CD4-positive, alpha-beta T cell treated with Interleukin-6 at 100 ng/mL for 8 hours (primary cell): Measurements from ENCODE around the gene C19orf44.
A peak's percentile ranks its signal among the peaks of the same experiment; 100 is the strongest.
"Not testable (repeated sequence)": the region's sequence is repeated elsewhere in the genome, so short reads cannot be mapped to it uniquely, and the experiment has no call there.

Experiments
- DNase-seq: peaks from one replicate; pipeline ENCODE4 v3.0.0-alpha.2; 2020; ENCODE audit warnings: mixed read lengths, low spot score

Gene C19orf44

DNA sequence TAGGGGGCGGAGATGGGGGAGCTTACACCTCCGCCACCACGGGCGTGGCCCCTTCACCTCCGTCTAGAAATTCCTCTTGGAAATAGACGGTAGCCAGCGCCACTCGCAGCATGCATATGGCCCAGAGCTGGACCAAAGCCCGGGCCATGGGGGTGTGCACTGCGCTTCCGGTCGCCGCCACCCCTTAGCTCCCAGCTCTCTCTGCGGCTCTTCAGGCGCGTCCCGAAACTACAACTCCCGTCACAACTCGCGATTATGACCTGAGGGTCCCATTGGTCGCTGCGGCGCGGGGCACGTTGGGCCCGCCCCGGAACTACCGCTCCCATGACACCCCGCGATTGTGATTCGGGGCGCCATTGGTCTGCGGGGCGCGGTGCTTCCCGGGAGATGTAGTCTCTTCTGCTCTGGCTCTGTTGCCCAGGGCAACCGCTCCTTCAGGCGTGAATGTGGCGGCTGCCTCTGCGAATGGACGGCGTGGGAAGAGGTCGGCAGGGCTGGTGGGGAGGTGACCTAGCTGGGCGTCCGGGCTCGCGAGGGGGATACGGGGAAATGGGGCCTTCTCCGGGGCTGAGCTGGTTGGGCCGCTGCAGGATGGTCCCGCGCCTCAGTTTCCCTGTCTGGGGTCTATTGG is at the start of gene C19orf44, which contains the start of gene CALR3:
TSS of gene C19orf44 (plus strand) at position 413 of the 631 bp plus-strand sequence. CDS start 4,399 bp downstream, outside the sequence.
TSS of gene CALR3 (minus strand) at position 186 of the 631 bp plus-strand sequence. CDS start at position 148, 38 bp downstream.
- peak; percentile 96 for DNase-seq

DNA sequence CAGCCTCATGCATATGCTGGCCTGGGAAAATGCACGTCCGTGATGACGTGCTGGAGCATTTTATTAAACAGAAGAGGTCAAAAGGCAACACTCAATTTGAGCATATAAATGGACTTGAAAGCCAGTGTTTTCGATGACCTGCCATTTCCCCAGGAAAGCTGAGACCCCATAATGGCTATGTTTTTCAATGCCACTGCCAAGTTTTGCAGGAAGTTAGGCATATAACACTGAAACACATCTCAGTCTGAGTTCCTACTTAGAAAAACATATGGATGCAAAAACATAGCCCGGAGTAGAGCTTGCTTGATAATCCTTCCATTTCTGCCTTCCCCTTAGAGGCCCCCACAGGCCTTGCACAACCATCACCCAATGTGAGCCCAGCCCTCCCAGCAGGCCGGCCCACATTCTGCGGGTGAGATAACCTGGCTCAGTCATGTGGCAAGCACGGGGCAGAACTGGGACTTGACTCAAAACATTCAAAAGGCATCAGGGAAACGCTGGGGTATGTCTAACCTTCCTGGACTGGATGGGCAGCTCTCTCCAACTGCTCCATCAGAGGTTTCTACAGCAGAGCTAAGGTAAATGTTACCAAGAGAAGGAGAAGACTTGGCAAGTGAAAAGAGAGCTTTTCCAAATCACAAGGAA is 49.3 kb upstream of the C19orf44 start:
- no peak for DNase-seq

DNA sequence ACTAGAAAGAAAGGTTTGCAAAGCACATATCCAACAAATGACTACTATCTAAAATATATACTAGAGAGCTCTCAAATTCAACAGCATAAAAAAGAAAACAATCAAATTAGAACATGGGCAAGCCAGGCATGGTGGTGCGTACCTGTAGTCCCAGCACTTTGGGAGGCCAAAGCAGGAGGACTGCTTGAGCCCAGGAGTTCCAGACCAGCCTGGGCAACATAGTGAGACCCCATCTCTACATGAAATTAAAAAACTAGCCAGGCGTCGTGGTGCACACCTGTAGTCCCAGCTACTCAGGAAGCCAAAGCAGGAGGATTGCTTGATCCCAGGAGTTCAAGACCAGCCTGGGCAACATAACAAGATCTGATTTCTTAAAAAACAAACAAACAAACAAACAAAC is 47.3 kb upstream of the C19orf44 start:
- DNase-seq = not testable (repeated sequence)

DNA sequence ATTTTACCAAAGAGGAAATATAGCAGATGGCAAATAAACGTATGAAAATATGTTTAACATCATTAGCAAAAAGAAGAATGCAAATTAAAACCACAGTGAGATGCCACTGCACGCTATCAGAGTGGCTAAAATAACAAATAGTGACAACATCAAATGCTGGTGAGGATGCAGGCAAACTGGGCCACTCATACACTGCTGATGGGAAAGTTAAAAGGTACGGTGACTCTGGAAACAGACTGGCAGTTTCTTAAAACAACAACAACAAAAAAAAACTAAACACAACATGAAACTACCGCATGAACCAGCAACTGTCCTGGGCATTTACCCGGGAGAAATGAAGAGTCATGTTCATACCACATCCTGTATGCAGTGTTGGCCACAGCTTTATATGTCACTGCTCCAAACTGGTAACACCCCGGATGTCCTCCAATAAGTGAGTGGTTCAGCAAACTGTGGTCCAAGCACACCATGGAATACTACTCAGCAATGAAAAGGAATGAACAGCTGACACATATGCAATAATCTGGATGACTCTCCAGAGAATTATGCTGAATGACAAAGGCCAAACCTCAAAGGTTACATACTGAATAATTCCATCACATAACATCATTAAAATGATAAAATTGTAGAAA is 46.7 kb upstream of the C19orf44 start:
- peak; percentile 49 for DNase-seq

DNA sequence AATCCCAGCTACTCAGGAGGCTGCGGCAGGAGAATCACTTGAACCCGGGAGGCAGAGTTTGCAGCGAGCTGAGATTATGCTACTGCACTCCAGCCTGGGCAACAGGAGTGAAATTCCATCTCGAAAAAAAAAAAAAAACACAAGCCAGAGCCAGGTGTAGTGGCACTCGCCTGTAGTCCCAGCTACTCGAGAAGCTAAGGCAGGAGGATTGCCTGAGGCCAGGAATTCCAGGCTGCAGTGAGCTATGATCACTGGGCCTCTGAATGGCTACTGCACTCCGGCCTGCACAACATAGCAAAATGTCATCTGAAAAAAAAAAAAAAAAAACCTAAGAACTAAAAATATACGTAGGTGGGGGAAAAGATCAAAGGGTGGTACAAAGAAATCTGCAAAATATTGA is 43.9 kb upstream of the C19orf44 start:
- no peak for DNase-seq

DNA sequence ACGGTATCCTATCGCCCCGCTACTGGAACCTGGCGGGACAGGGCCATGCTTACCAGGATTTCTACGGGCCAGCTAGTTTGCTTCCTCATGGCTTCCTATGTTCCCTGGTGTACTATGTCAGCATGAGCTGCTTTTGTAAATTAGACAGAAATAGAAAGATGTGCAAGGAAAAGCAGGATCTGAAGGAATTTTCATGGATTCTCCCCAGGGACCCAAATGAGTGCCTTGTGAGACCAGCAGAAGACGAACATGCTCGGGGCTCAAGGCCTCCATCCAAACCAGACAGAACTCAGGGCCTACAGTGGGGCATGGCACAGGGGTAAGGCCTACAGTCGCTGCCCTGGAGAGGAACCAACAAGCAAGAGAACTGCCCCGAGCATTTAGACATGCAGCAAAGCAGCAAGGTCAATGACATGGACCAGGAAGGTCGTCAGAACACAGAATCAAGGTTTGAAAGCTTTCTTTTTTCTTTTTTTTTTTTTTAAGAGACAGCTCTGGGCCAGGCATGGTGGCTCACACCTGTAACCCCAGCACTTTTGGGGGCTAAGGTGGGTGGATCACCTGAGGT is 41.8 kb upstream of the C19orf44 start:
- DNase-seq = no peak

DNA sequence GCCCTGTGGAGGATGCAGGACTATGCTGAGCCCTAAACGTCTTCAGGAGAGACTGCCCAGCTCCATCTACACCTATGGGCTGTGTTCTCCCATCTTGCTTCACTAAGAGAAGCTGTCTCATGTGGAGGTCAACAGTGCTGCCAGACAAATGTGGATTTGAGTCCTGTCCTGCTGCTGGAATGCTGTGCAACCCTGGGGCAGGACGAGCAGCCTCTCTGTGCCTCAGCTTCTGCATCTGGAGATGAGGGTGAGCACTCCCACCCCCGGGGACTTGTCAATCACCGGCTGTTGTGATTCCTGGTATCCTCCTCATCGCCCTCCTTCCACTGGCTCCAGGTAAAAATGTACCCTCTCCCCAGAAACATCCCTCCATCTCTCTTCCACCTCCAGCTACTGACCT is 40.7 kb upstream of the C19orf44 start:
- DNase-seq = no peak

DNA sequence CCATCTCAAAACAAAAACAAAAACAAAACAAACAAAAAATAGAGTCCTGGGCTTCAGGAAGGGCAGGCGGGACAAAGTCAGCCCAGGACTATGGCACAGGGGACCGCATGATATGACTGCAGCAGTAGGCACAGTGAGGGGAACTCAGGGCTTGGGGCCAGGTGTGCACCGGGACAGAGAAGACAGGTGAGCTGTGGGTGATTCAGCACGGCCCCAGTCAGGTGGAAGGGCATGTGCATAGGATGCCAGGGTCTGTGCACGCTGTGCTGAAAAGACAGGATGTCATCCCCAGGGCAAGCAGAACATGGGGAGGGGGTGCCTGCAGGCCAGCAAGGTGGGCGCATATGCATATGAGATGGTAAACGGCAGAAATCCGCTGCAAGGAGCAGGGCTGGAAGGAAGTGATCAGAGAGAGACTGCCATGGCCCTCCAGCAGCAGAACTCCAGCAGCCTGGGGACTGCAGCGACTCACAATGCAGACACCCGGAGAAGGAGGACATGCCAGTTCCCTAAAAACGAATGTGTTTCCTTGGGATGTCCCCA is 39.5 kb upstream of the C19orf44 start:
- DNase-seq = no peak

DNA sequence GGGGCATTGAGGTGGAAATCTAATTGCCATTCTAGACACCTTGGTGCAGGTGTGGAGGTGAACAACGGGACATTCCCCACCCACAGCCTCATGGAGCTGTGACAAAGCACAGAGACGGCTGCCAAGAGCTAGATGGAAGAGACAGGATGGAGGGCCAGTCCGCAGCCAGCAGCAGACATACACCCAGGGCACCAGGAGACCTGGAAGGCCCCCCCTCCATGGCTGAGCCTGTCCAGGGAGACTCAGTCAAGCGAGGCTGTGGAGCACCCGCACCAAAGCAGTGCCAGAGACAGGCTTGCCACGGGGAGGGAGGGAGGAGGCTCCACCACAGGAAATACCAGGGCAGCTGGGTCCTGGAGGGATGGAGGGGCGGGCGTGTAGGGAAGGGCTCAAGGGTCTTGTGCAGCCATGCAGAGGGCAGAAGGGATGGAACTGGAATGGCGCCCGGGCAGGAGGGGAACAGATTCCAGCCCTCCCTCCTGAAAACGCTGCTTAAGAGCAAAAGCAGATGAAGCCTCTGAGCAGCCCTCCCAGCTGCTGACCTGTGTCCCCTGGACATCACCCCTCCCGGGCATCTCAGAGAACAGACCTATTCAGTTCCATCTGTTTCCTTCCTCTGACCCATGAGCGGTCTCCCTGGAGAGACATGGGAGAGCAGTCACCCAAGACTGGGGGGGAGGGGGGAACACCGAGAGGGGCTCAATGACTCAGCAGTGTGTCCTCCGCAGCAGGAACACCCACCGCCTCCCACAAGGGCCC is 38.8 kb upstream of the C19orf44 start:
- no peak for DNase-seq

DNA sequence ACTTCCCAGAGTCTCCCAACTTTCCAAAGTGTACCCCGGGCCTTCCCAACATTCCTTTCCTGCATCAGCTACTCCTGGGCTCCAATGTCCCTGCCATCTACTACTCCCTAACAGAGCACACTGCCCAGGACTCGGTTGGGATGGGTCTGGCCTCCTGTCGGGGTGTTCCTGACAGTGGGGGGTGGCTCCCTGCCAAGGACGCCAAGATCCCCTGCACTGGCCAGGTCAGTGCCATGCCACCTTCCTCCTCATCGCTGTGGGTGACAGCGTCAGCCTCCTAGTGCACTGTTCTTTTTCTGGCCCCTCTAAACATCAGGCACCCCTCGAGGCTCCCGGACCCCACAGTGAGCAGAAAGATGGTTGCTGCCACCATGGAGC is 38.3 kb upstream of the C19orf44 start:
- DNase-seq = no peak

DNA sequence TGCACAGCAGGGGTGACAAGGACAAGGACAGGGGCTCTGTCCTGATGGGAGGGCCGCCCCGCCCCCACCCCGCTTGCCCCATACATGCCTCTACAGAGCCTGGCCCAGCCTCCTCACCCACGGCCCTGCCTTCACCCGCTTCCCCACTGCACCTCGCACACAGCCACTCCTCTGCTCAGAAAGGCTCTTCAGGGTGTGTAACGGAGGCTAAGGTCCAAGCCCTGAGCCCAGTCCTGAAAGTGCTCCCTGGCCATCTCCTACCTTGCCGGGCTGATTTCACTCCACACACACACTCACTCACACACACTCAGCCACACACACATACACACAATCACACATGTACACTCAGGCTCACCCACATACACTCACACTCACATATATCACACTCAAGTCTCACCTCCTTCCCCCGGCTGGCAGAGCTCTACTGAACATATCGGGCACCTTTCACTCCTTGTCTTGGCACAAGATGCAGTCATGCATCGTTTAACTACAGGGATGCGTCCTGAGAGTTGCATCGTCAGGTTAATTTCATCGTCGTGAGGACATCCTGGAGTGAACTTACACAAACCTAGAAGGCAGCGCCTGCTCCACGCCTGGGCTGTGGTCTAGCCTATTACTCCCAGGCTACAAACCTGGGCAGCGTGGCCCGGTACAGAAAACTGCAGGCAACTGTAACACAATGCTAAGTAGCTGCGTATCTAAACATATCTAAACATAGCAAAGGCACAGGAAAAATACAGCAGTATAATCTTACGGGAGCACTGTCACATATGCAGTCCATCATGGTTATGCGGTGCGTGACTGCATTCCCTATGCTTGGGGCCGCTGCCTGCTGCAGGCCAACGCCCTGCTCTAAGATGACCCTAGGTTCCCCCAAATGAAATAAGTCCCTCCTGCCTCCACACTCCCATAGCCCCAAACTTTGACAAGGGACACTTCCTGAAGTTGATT is 37.5 kb upstream of the C19orf44 start:
- no peak for DNase-seq

DNA sequence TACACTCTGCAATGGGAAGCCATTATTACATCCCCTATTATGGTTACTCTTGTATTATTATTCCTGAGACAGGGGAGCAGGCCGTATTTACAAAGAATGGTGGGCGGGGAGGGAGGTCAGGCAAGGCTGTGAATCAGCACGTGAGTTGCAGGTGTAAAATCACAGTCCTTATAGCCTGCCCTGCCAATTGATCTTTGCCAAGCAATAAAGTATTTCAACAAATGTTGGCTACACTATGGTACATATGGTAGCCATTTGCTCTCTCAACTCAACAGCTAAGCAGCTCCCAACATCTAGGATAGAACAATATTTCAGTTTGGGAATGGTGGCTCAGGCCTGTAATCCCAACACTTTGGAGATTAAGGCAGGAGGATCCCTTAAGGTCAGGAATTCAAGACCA is 36.5 kb upstream of the C19orf44 start:
- no peak for DNase-seq

DNA sequence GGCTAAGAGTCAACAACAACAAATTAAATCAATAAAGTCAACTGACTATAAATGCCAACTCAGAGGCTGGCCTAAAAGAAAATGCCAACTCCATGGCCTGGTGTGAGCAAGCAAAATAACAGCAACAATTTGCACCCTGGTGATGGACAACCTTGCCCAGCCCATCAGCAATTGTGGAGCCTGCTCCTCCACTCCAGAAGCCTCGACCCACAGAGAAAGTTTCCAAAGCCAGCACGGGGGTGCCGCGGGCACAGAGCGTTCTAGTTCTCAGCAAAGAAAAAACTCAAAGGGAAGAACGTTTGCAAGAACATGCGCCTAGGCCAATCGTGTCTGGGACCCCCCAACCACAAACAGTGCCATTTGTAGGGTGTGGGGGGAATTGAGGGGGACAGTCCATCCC is 35.7 kb upstream of the C19orf44 start:
- no peak for DNase-seq

DNA sequence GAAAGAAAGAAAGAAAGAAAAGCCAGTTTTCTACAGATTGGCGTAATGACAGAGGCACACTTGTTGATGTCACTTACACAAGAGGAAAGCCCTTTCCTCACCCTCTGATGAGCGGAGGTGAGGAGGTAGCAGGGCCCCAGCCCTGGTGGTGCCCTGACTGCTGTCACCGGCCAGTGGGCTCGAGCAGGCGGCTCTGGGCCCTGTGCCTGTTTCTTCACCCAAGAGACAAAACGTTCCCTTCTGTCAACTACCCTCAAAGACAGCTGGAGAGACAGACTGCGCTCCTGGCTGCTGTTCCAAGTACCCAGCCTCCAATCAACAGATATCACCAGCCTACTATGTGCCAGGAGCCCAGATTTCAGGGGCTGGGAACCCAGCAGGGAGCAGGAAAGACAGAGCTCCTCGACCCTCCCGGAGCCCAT is 34.6 kb upstream of the C19orf44 start:
- DNase-seq = no peak

DNA sequence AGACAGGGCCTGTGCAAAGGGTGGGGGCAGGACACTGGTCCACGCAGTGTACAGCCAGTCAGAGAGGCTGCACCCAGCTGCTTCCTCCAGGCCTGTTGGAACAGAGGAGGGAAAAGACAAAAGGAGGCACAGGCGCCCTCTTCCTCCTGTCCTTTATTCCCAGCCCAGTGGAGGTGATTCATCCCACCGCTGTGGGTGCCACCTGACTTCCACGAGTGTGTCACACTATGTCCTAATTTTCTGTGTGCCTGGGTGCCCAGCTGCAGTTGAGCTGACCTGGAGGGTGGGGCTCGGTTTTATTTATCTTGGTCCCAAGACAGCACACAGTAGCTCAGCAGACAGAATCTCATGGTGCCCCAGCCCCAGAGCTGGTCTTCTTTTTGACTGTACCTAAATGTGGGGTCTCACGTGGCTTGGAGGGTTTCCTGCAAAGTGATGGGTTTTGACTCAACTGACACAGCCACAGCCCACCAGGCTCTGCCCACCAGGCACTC is 33.4 kb upstream of the C19orf44 start:
- no peak for DNase-seq

DNA sequence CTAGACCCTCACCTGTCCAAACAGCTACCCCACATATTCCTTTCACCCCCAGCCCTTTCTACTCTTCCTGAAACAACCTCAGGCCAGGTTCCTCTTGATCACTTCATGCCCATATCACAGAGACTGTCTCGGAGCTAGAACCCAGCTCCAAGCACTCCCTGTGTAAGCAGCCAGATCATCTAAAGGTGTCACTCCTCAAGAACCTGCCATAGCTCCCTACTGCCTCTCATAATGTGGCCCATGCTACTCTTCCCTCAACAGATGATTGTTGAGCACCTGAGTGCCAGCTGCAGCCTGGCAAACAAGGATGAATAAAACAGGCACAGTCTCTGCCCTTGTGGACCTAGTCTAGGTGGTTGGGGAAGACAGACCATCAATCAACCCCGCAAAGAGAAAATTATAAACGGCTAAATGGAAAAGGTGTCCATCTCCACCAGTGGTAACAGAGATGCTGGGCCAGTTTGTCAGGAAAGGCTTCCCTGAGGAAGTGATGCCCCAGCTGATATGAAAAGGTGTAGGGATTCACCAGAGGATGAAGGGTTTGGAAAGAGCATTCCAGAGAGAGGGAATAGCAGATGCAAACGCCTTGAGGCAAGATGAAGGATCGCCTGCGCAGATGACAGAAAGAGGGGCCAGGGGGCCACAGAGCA is 32.7 kb upstream of the C19orf44 start:
- no peak for DNase-seq

DNA sequence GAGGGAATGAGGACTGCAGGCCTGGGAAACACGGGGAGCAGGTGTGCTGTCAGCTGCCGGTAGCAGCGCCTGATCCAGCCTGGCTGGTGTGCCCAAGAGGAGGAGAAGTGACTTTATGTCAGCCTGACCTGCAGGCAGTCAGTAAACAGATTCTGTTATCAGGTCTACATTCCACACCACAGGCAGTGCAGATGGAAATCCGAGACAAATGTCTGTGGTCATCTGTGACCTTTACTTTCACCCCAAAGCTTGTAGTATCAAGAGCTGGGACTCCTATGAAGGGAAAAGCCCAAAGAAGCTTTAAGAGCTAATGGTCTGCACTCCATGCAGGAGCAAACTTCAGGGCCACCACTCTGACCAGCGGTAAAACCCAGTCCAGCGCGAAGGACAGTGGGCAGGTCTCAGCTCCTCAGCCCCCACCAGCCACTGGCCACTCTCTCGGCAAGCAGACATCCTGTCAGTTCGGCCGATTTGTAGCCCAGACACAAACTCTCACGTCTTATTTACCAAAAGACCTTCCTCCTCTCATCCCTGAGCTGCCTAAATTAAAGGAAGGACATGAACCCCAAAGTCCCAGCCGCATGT is 32.1 kb upstream of the C19orf44 start:
- DNase-seq = no peak

DNA sequence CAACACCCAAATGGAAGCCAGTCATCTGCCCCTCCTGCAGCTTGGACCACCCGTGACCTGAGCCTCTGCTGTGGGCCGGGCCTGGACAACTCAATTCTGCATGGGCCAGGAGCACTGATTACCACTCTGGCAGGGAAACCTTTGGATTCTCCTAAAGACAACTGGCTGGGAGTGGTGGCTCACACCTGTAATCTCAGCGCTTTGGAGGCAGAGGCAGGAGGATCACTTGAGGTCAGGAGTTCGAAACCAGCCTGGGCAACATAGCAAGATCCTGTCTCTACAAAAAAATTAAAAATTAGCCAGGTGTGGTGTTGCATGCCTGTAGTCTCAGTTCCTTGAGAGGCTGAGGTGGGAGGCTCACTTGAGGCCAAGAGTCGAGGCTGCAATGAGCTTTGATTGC is 31.0 kb upstream of the C19orf44 start:
- no peak for DNase-seq

DNA sequence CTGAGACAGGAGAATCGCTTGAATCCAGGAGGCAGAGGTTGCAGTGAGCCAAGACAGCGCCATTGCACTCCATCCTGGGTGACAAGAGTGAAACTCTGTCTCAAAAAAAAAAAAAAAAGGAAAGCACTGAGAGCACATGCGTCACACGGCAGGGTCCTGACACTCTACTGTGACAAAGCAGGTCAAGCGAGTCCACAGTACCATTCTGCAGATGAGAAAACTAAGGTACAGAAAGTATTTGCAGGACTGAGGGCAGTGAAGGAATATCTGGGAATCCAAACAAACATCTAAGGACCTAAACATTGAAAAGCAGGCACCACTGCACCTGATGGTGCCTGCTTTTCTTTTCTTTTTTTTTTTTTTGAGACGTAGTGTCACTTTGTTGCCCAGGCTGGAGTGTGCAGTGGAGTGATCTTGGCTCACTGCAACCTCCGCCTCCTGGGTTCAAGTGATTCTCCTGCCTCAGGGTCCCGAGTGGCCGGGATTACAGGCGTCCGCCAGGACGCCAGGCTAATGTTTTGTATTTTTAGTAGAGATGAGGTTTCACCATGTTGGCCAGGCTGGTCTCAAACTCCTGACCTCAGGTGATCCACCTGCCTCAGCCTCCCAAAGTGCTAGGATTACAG is 29.3 kb upstream of the C19orf44 start:
- not testable (repeated sequence) for DNase-seq
